Thyroid gland (tissue), 4 donors: ENCODE measurements around the gene MERTK.

Experiments used
- POLR2A ChIP-seq, 2 donors: fragments of 450-650 bp; IDR thresholded peaks; one replicate each; pipeline ENCODE4 v1.6.1; 2017; ENCODE audit warnings: antibody characterized with exemption in 2 of 2, mild to moderate bottlenecking in 2 of 2, moderate library complexity in 1 of 2
- TF ChIP-seq, protein P1 (sequence below), 6 experiments: fragments of 200-600 bp in 3 of 6; fragments of 450-650 bp in 3 of 6; sonication (generic) in 3 of 6; IDR thresholded peaks; one replicate each; pipeline ENCODE4 v1.5.1; 2016 to 2019; ENCODE audit warnings: antibody characterized with exemption in 6 of 6, mild to moderate bottlenecking in 2 of 6, inconsistent platforms in 1 of 6, moderate library complexity in 1 of 6

DNA sequence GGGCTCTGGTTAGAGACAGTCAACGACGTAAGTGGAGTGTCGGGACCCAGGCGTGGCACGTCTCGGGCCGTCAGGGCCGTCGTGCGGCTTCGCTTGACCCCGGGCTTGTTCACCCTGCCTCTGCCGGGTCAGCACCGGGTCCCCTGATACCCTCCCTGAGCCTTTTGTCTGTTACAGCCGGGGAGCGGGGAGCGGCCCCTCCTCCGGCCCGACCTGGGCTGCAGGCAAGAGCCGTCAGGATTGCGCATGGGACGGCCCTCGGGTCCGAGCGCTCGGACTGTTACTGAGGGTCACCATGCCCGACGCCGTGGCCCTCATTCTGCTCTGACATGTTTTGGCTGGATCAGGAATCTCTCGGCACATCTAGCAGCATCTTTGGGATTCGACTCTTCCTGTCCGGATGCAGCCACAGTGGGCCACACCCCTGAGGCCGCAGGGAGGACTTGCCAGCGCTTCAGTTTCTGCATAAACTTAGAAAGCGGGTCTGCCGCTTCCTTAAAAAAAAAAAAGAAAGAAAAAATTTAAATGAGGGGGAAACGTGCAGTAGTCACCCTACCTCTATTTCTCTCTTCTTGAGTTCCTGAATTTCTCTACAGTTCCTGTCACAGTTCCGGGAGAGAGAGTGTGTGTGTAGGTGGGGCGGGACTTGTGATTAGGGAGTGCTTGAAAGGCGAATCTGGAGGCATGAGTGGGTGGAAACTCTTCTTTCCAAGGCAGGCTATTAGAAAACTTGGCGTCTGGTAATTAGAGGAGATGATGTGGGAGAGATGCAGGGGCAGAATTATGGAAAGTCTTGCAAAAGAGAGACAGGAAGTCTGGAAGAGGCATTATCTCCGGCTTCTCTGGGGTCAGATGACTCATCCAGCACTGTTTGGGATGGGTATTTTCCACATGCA, 157.6 kb downstream of the MERTK start:
- TF ChIP-seq, protein P1, sequence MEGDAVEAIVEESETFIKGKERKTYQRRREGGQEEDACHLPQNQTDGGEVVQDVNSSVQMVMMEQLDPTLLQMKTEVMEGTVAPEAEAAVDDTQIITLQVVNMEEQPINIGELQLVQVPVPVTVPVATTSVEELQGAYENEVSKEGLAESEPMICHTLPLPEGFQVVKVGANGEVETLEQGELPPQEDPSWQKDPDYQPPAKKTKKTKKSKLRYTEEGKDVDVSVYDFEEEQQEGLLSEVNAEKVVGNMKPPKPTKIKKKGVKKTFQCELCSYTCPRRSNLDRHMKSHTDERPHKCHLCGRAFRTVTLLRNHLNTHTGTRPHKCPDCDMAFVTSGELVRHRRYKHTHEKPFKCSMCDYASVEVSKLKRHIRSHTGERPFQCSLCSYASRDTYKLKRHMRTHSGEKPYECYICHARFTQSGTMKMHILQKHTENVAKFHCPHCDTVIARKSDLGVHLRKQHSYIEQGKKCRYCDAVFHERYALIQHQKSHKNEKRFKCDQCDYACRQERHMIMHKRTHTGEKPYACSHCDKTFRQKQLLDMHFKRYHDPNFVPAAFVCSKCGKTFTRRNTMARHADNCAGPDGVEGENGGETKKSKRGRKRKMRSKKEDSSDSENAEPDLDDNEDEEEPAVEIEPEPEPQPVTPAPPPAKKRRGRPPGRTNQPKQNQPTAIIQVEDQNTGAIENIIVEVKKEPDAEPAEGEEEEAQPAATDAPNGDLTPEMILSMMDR (IDR thresholded peaks at IDR 0.05): no peak
- TF ChIP-seq POLR2A (IDR thresholded peaks at IDR 0.05): peak in 1 of 2 donors; percentile 45
